ENCODE results near the gene PGAP1.
A peak's percentile ranks its signal among the peaks of the same experiment; 100 is the strongest.

The PGAP1 gene, protein sequence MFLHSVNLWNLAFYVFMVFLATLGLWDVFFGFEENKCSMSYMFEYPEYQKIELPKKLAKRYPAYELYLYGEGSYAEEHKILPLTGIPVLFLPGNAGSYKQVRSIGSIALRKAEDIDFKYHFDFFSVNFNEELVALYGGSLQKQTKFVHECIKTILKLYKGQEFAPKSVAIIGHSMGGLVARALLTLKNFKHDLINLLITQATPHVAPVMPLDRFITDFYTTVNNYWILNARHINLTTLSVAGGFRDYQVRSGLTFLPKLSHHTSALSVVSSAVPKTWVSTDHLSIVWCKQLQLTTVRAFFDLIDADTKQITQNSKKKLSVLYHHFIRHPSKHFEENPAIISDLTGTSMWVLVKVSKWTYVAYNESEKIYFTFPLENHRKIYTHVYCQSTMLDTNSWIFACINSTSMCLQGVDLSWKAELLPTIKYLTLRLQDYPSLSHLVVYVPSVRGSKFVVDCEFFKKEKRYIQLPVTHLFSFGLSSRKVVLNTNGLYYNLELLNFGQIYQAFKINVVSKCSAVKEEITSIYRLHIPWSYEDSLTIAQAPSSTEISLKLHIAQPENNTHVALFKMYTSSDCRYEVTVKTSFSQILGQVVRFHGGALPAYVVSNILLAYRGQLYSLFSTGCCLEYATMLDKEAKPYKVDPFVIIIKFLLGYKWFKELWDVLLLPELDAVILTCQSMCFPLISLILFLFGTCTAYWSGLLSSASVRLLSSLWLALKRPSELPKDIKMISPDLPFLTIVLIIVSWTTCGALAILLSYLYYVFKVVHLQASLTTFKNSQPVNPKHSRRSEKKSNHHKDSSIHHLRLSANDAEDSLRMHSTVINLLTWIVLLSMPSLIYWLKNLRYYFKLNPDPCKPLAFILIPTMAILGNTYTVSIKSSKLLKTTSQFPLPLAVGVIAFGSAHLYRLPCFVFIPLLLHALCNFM

DNA sequence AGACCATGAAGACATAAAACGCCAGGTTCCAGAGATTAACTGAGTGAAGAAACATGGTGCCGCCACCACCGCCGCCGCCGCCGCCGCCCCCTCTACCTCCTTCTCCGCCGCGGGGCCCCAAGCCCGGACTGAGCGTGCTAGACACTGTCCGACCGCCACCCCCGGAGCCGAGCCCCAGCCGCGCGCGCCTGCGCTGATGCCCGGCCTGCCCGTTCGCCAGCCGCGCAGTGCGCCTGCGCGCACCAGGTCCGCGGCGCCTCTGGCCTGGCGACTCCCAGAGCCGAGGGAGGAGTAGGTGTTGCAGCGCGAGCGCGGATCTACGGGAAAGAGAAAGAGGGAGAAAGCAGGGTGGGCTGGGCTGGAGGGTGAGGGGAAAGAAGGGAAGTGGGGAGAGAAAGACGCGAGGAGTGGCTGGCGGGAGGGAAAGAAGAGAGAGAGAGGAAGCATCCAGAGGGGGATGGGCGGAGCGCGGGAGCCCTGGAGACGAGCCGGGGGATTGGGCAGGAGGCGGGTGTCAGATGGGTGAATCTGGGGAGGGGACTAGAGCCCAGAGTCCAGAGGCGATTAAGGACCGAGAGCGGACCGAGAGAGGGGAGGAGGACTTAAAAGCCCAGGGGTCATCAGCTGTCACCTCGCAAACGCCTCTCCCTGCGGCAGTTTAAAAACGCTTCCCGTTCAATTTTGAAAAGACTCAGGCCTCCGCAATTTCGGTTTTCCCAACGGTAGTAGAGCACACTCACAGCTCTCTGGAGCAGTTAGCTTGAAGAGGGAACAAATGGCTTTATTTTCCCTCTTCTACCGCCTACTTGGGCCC is at the start of gene PGAP1:
PGAP1 (minus strand) TSS at position 146 of the 814 bp plus-strand sequence; CDS start at position 55, 91 bp downstream.
- H3K27ac ChIP-seq: peak within 1 kb of the TSS; percentile 62
- peak; percentile 39; the same call in 1 of the 2 replicates for TF ChIP-seq ZFX (IDR thresholded peaks at IDR 0.05)
- TF ChIP-seq, protein P1, sequence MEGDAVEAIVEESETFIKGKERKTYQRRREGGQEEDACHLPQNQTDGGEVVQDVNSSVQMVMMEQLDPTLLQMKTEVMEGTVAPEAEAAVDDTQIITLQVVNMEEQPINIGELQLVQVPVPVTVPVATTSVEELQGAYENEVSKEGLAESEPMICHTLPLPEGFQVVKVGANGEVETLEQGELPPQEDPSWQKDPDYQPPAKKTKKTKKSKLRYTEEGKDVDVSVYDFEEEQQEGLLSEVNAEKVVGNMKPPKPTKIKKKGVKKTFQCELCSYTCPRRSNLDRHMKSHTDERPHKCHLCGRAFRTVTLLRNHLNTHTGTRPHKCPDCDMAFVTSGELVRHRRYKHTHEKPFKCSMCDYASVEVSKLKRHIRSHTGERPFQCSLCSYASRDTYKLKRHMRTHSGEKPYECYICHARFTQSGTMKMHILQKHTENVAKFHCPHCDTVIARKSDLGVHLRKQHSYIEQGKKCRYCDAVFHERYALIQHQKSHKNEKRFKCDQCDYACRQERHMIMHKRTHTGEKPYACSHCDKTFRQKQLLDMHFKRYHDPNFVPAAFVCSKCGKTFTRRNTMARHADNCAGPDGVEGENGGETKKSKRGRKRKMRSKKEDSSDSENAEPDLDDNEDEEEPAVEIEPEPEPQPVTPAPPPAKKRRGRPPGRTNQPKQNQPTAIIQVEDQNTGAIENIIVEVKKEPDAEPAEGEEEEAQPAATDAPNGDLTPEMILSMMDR (conservative IDR thresholded peaks at IDR 0.05): no peak

DNA sequence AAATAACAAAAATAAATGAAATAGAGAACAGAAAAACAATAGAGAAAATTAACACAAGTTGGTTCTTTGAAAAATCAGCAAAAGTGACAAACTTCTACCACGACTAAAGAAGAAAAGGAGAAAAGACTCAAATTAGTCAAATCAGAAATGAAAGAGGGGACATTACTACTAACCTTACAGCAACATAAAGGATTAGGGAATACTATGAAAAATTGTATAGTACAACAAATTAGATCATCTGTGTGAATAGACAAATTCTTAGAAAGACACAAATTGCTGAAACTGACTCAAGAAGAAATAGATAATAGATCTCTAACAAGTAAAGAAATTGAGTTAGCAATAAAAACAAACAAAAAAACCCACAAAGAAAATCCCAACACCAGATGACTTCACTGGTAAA is 48.5 kb upstream of the PGAP1 start:
- H3K27ac ChIP-seq: no peak overlapping the region
- TF ChIP-seq ZFX (IDR thresholded peaks at IDR 0.05): no peak
- TF ChIP-seq, protein P1 (conservative IDR thresholded peaks at IDR 0.05): no peak

DNA sequence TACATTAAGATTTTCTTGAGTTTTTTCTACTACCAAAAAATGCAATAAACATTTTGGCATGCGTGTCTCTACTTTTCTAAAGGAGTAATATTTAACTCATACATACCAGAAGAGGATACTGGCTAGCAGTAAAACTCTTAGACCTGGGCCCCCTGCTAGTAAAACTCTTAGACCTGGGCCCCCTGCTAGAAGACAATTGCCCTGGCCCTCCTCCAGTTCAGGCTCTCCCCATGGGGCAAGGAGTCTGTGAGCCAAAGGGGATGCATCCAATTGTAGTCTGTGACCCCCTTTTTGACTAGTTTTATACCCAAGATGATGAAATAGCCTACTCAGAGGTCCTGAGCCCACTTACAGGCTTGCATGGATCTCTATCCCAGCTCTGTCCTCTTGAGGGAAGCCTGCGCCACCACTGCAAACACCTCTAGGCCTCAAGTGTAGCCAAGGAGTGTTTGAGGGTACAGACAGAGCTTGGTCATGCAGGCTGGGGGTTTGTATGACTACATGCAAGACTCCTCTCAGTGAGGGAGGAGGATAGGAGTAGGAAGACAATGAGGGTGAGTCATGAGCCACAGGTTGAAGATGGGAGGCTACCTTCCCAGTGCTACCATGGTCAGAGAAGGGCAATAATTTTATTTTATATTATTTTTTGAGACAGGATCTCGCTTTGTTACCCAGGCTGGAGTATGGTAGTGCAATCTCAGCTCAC is 45.2 kb upstream of the PGAP1 start:
- TF ChIP-seq ZFX (IDR thresholded peaks at IDR 0.05): no peak
- no peak overlapping the region for H3K27ac ChIP-seq

DNA sequence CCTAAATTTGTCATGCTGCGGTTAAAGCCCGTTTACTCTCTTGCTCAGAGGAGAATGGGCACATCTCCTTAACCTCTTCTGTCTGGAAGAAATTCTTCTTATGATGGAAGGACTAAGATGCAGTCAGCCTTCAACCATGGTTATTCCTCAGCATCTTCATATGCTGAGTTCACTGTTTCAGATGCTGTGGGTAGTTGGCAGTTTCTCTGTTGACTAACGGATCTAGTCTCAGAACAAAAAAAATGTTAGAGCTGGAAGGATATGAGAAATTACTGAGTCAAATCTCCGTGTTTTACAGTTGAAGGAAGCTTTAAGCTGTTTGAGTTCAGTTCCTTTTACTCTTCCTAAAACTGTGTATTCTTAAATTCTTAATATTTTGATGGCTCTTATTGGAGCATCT is 43.6 kb upstream of the PGAP1 start:
- TF ChIP-seq, protein P1 (conservative IDR thresholded peaks at IDR 0.05): no peak
- no peak for TF ChIP-seq ZFX (IDR thresholded peaks at IDR 0.05)
- no peak overlapping the region for H3K27ac ChIP-seq

DNA sequence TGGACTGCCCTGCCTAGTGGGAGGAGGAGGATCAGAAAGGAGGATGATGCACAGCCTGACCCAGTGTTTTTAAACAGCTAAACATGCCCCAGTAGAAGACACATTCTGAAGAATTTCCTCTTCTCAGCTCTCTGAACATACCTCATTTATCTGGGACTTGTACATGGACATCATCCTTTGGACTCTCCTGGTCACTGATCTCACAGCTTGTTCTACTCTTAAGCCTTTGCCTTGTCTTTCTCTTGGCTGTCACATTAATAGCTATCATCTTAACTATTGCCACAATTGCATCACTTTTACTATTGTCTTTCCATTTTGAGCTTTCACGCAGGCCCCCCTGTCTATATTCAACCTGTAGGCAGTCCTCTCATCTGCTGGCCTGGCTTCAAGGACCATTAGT is 42.0 kb upstream of the PGAP1 start:
- no peak overlapping the region for H3K27ac ChIP-seq
- TF ChIP-seq ZFX (IDR thresholded peaks at IDR 0.05): no peak
- TF ChIP-seq, protein P1 (conservative IDR thresholded peaks at IDR 0.05): no peak

DNA sequence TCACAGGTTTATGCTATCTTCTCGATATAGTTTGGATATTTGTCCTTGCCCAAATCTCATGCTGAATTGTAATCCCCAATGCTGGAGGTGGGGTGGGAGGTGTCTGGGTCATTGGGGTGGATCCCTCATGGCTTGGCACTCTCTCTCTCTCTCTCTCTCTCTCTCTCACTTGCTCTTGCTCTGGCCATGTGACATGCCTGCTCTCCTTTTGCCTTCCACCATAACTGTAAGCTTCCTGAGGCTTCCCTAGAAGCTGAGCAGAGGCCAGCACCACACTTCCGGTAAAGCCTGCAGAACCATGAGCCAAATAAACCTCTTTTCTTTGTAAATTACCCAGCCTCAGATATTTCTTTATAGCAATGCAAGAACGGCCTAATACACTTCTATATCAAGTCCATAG is 41.3 kb upstream of the PGAP1 start:
- TF ChIP-seq, protein P1 (conservative IDR thresholded peaks at IDR 0.05): no peak
- TF ChIP-seq ZFX (IDR thresholded peaks at IDR 0.05): no peak
- no peak overlapping the region for H3K27ac ChIP-seq

DNA sequence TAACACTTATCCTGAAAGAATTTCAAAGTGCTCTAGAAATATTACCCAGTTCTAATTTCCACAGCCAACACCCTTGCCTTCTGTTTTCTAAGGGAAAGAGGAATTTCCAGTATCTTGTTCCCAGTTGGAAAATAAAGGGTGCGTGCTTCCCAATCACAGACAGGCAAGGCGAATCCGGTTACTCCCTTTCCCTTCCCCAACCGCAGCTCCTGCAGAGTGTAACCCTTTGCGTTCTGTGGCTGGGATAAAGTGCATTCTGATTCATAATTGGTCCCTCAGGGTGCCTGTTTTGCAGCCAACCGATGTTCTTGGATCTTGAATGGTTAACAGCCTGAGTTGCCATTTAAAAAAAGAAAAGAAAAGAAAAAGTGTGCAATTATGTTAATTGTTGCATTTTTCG is 40.6 kb upstream of the PGAP1 start:
- H3K27ac ChIP-seq: no peak overlapping the region
- TF ChIP-seq, protein P1 (conservative IDR thresholded peaks at IDR 0.05): no peak
- TF ChIP-seq ZFX (IDR thresholded peaks at IDR 0.05): no peak

Data from C4-2B (cell line).